Fibroblast of lung (primary cell): ENCODE measurements around the gene S100A12.

Experiments used
- EZH2 ChIP-seq: IDR thresholded peaks from 2 replicates; pipeline ENCODE4 v1.5.1; 2012; ENCODE audit warnings: low read length, control low read depth, mild to moderate bottlenecking; ENCODE audit errors: missing control alignments
- TF ChIP-seq, protein P1 (sequence below), 2 donors: IDR thresholded peaks in 1 of 2; conservative IDR thresholded peaks in 1 of 2; 1 replicate in 1 of 2; 2 replicates in 1 of 2; pipeline ENCODE4 v1.5.1; 2011 to 2012; ENCODE audit warnings: low read length in 2 of 2, control low read depth in 1 of 2, inconsistent platforms in 1 of 2, low read depth in 1 of 2, mild to moderate bottlenecking in 1 of 2

DNA sequence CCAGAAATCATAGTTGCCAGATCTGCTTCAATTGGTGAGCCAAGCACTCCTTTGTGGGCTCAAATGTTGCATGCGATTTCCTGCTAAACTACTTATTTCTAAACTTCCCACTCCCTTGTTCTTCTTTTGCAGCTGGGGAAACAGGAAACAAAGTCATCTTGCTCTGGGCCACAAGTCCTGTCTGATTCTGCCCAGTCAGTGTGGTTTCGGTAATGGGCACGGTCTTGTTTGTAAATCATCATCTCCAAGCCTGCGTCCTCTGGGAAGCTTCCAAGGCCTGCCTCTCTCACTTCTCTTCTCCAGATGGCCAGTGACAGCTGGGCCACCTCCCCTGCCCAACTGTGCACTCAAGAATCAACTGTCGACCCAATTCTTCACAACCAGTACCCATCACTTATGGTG, 11.1 kb upstream of the S100A12 start:
- TF ChIP-seq, protein P1, sequence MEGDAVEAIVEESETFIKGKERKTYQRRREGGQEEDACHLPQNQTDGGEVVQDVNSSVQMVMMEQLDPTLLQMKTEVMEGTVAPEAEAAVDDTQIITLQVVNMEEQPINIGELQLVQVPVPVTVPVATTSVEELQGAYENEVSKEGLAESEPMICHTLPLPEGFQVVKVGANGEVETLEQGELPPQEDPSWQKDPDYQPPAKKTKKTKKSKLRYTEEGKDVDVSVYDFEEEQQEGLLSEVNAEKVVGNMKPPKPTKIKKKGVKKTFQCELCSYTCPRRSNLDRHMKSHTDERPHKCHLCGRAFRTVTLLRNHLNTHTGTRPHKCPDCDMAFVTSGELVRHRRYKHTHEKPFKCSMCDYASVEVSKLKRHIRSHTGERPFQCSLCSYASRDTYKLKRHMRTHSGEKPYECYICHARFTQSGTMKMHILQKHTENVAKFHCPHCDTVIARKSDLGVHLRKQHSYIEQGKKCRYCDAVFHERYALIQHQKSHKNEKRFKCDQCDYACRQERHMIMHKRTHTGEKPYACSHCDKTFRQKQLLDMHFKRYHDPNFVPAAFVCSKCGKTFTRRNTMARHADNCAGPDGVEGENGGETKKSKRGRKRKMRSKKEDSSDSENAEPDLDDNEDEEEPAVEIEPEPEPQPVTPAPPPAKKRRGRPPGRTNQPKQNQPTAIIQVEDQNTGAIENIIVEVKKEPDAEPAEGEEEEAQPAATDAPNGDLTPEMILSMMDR (conservative IDR thresholded peaks at IDR 0.05 in 1 of 2, IDR thresholded peaks at IDR 0.05 in 1 of 2; ENCODE audit: low read depth in 1 of 2, low read length in 2 of 2) = no peak
- TF ChIP-seq EZH2 = no peak
